A549 (cell line): ENCODE measurements around the gene CBFA2T2. TPM values are rescaled to one million over a fixed set of nuclear protein-coding genes. Genes with fewer than 3 reads are reported as not detected.

Experiments used
- ATAC-seq, 2 experiments: fragments of 200-7000 bp in 1 of 2; fragments of >200 bp in 1 of 2; cut with Nextera tagmentation in 1 of 2; cut with Tn5 transposase in 1 of 2; 3 replicates each; pipeline versions ENCODE4 v1.8.0 to v1.9.1; 2018 to 2020; ENCODE audit warnings: mild to moderate bottlenecking in 1 of 2, moderate library complexity in 1 of 2
- CTCF ChIA-PET: fragments of 300-600 bp; sonication (Branson Sonifier 250); formaldehyde crosslinking; extraction: SDS; loops from one replicate; lab custom pipeline; 2021; ENCODE audit warnings: antibody characterized with exemption, inconsistent platforms; lab: Yijun Ruan, JAX
- POLR2A ChIA-PET: fragments of 350-600 bp; formaldehyde crosslinking; extraction: SDS; loops from one replicate; lab custom pipeline; 2021; ENCODE audit warnings: antibody characterized with exemption, inconsistent platforms; lab: Yijun Ruan, JAX
- DNase-seq, 2 experiments: peaks; one replicate each; pipeline versions ENCODE4 v3.0.0 to v3.0.0-alpha.2; 2011 to 2016; ENCODE audit warnings: low read depth in 1 of 2, low spot score in 1 of 2
- FAIRE-seq: peaks from 2 replicates; lab custom pipeline; 2011; peaks lifted over from hg19 to GRCh38; lab: Jason Lieb, UNC
- H3K27ac ChIP-seq, 2 experiments: fragments of >200 bp; sonication (Bioruptor Twin); formaldehyde crosslinking; 3 replicates each; pipeline ENCODE4 v1.5.1; 2016 to 2017
- H3K4me1 ChIP-seq: fragments of >200 bp; sonication (Bioruptor Twin); formaldehyde crosslinking; 3 replicates; pipeline ENCODE4 v1.6.1; 2016
- H3K4me2 ChIP-seq: fragments of >200 bp; sonication (Bioruptor Twin); formaldehyde crosslinking; 3 replicates; pipeline ENCODE4 v1.6.1; 2016
- H3K4me3 ChIP-seq: fragments of >200 bp; sonication (Bioruptor Twin); formaldehyde crosslinking; 3 replicates; pipeline ENCODE4 v1.5.1; 2016
- H3K9me3 ChIP-seq: fragments of >200 bp; sonication (Bioruptor Twin); formaldehyde crosslinking; 3 replicates; pipeline ENCODE4 v1.6.1; 2016
- CBX2 ChIP-seq: fragments of 200-600 bp; sonication (generic); IDR thresholded peaks from 2 replicates; pipeline ENCODE4 v1.6.1; 2016; ENCODE audit warnings: low read depth, mild to moderate bottlenecking, borderline replicate concordance
- CBX8 ChIP-seq: fragments of 200-600 bp; sonication (generic); IDR thresholded peaks from 2 replicates; pipeline ENCODE4 v1.6.1; 2016
- ELK1 ChIP-seq: fragments of 150-350 bp; IDR thresholded peaks from 2 replicates; pipeline ENCODE4 v1.6.1; 2014; ENCODE audit warnings: low read depth, mild to moderate bottlenecking, low read length
- FOSB ChIP-seq: fragments of 250-450 bp; sonication (Bioruptor Pico); IDR thresholded peaks from 2 replicates; pipeline ENCODE4 v1.5.0; 2020; ENCODE audit warnings: mild to moderate bottlenecking, moderate library complexity
- HDAC2 ChIP-seq: fragments of 200-600 bp; sonication (generic); IDR thresholded peaks from 2 replicates; pipeline ENCODE4 v1.6.1; 2016
- HOXB5 ChIP-seq: fragments of 250-450 bp; sonication (Bioruptor Pico); IDR thresholded peaks from 2 replicates; pipeline ENCODE4 v1.5.0; 2020; ENCODE audit warnings: mild to moderate bottlenecking, moderate library complexity
- JUNB ChIP-seq: fragments of >200 bp; sonication (Bioruptor Twin); formaldehyde crosslinking; IDR thresholded peaks from 2 replicates; pipeline ENCODE4 v1.6.1; 2016
- KDM1A ChIP-seq: fragments of 200-600 bp; sonication (generic); IDR thresholded peaks from 2 replicates; pipeline ENCODE4 v1.6.1; 2016; ENCODE audit warnings: low read depth, mild to moderate bottlenecking
- KDM5A ChIP-seq: fragments of 200-600 bp; sonication (generic); IDR thresholded peaks from 2 replicates; pipeline ENCODE4 v1.6.1; 2016; ENCODE audit warnings: antibody characterized with exemption, mild to moderate bottlenecking
- MAFK ChIP-seq: fragments of 450-650 bp; IDR thresholded peaks from 2 replicates; pipeline ENCODE4 v1.6.1; 2014; ENCODE audit not compliant: partially characterized antibody
- MAZ ChIP-seq: fragments of 150-350 bp; IDR thresholded peaks from 2 replicates; pipeline ENCODE4 v1.6.1; 2014; ENCODE audit warnings: antibody characterized with exemption, low read depth, low read length, borderline replicate concordance
- NFE2L2 ChIP-seq: fragments of 150-350 bp; conservative IDR thresholded peaks from 2 replicates; pipeline ENCODE4 v1.6.1; 2014; ENCODE audit warnings: low read length
- POLR2AphosphoS2 ChIP-seq: conservative IDR thresholded peaks from 2 replicates; pipeline ENCODE4 v1.6.1; 2012; ENCODE audit warnings: low read length, improper control_type of control experiment, inconsistent platforms
- RARB ChIP-seq: fragments of 250-450 bp; sonication (Bioruptor Pico); IDR thresholded peaks from 2 replicates; pipeline ENCODE4 v1.8.0; 2021; ENCODE audit warnings: mild to moderate bottlenecking, moderate library complexity
- RFX5 ChIP-seq: fragments of 450-650 bp; IDR thresholded peaks from 2 replicates; pipeline ENCODE4 v1.7.1; 2014; ENCODE audit warnings: antibody characterized with exemption, mild to moderate bottlenecking, moderate library complexity
- RNF2 ChIP-seq: fragments of 200-600 bp; sonication (generic); IDR thresholded peaks from 2 replicates; pipeline ENCODE4 v1.6.1; 2016; ENCODE audit warnings: low read depth, mild to moderate bottlenecking, antibody characterized with exemption, moderate library complexity, borderline replicate concordance
- TFCP2L1 ChIP-seq: fragments of 250-450 bp; sonication (Bioruptor Pico); IDR thresholded peaks from 2 replicates; pipeline ENCODE4 v1.5.0; 2021; ENCODE audit warnings: mild to moderate bottlenecking
- ZFP36 ChIP-seq: fragments of 450-650 bp; IDR thresholded peaks from 2 replicates; pipeline ENCODE4 v1.6.1; 2014; ENCODE audit warnings: borderline replicate concordance; ENCODE audit not compliant: partially characterized antibody
- ZNF302 ChIP-seq: fragments of 250-450 bp; sonication (Bioruptor Pico); IDR thresholded peaks from 2 replicates; pipeline ENCODE4 v1.9.0; 2021; ENCODE audit warnings: inconsistent platforms, mild to moderate bottlenecking, moderate library complexity
- ZSCAN20 ChIP-seq: fragments of 250-450 bp; sonication (Bioruptor Pico); IDR thresholded peaks from 2 replicates; pipeline ENCODE4 v1.8.0; 2022; ENCODE audit warnings: mild to moderate bottlenecking, moderate library complexity
- WGBS: methylation state at CpG from one replicate; pipeline ENCODE4 v1.1.6; 2017; ENCODE audit errors: missing lambda C conversion rate; 5-methylcytosine and 5-hydroxymethylcytosine counted together
- polyA plus RNA-seq, 4 experiments: library from polyadenylated mRNA; depleted of rRNA in 3 of 4; stranded (reverse); fragments of >200 nt; fragmentation: RNase III in 1 of 4; extraction: RNeasy Plus Mini Kit Qiagen cat#74134 plus additional on column Dnase treatment in 1 of 4; gene quantifications; 2 replicates in 3 of 4; 3 replicates in 1 of 4; pipeline ENCODE4 v1.2.3, GENCODE V29; 2011 to 2017

The CBFA2T2 gene
- polyA plus RNA-seq, 2 of the 4 experiments (the other 2 are of a cell fraction) = 6.8 to 9.4 TPM

- H3K4me2 ChIP-seq = no peak overlapping the region
- 54% methylated on average over 7 of the region's 7 CpGs for WGBS
- H3K9me3 ChIP-seq = no peaks in the 10 kb centered on the region
- ATAC-seq = no peak
- H3K4me3 ChIP-seq = no peak overlapping the region
- H3K27ac ChIP-seq = no peak overlapping the region
- no peak for DNase-seq
- no peak for FAIRE-seq
- H3K4me1 ChIP-seq = no peaks in the 10 kb centered on the region
- no peak for TF ChIP-seq ZNF302 (CRISPR knock-in tag)
- TF ChIP-seq, all 56 proteins: peak for 0
- ChIA-PET POLR2A (interaction anchor here (1.1 kb wide), 1 partner anchor 15 kb away, joined by 4 read pairs; the partner anchor contains the start of gene CBFA2T2), CTCF (interaction anchor here (0.7 to 0.9 kb wide), 3 partner anchors 14 to 132 kb away, joined by 3 read pairs; no protein-coding TSS in a partner anchor)
Observed at GRCh38 chr20:33474097-33474873, 15.6 kb upstream of the CBFA2T2 start.

- FAIRE-seq = no peak
- H3K27ac ChIP-seq = no peak overlapping the region
- POLR2A ChIA-PET = interaction anchor here (1.1 kb wide), 1 partner anchor 15 kb away, joined by 4 read pairs; the partner anchor contains the start of gene CBFA2T2
Observed at GRCh38 chr20:33474963-33475362, 14.9 kb upstream of the CBFA2T2 start.

GRCh38 chr20:33475381-33476152, 14.3 kb upstream of the CBFA2T2 start:
- DNase-seq = no peak
- TF ChIP-seq ELK1 (no peak), POLR2AphosphoS2 (no peak), TFCP2L1 (CRISPR knock-in tag) (no peak), FOSB (CRISPR knock-in tag) (no peak), MAZ (no peak), NFE2L2 (no peak), ZSCAN20 (no peak), KDM1A (no peak), CBX8 (no peak), HOXB5 (CRISPR knock-in tag) (no peak), RFX5 (no peak), MAFK (no peak), RNF2 (no peak), CBX2 (no peak), HDAC2 (no peak), RARB (CRISPR knock-in tag) (no peak), JUNB (no peak), ZFP36 (no peak)
- TF ChIP-seq, all 56 proteins: peak for 0
- Histone ChIP-seq H3K9me3 (no peaks in the 10 kb centered on the region), H3K4me1 (no peaks in the 10 kb centered on the region), H3K4me3 (no peak overlapping the region), H3K4me2 (no peak overlapping the region), H3K27ac (no peak overlapping the region)
- FAIRE-seq = no peak
- 72% methylated on average over 12 of the region's 14 CpGs for WGBS
- ATAC-seq = 0 out of 6 replicates have a peak, but pooled peaks of 1 of the 2 experiments have one; percentile 16
- CTCF ChIA-PET = interaction anchor here (0.6 to 1.1 kb wide), 2 partner anchors 31 to 996 kb away, joined by 3 read pairs; no protein-coding TSS in a partner anchor
- POLR2A ChIA-PET = no interaction called here

More at GRCh38 chr20:33474963-33475362, 14.9 kb upstream of the CBFA2T2 start:
- Histone ChIP-seq H3K4me2 (no peak overlapping the region), H3K4me3 (no peak overlapping the region), H3K4me1 (no peaks in the 10 kb centered on the region), H3K9me3 (no peaks in the 10 kb centered on the region)
- ATAC-seq (no peak), DNase-seq (no peak)
- 74% methylated on average over 11 of the region's 11 CpGs for WGBS
- CTCF ChIA-PET = interaction anchor here (0.7 kb wide), 1 partner anchor 133 kb away, joined by 3 read pairs; no protein-coding TSS in a partner anchor
- TF ChIP-seq CBX2 = no peak
- no peak for TF ChIP-seq KDM5A
